ENCODE results near the gene ZNF142.

The ZNF142 gene

DNA sequence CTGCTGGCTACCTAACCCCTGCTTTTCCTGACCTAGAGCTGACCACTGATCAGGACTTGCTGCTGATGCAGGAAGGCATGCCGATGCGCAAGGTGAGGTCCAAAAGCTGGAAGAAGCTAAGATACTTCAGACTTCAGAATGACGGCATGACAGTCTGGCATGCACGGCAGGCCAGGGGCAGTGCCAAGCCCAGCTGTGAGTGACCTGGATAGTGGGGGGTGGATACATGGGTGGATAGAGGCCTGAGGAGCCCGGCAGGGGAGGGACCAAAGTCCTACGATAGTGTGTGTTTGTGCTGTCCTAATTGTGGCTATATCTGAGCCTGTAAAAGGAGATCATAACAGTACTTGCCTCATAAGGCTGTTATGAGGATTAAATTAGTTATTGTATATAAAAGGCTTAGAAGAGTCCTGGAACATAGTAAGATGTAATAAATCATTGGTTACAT, 43.5 kb downstream of the ZNF142 start:
- POLR2A ChIA-PET: interaction anchor here (0.6 kb wide), 2 partner anchors 9 to 21 kb away, joined by 3 to 5 read pairs; no protein-coding TSS in a partner anchor
- CTCF ChIA-PET: interaction anchor here (1.0 to 1.1 kb wide), 2 partner anchors 8 to 232 kb away, joined by 3 read pairs; partner anchors contain the start of gene PLCD4
- Histone ChIP-seq H3K27ac (ENCODE audit: extremely low read depth, low read depth, low read length) (no peak overlapping the region), H3K4me1 (ENCODE audit: control insufficient read depth, insufficient read depth, low read length) (no peaks in the 10 kb centered on the region), H3K9me3 (ENCODE audit: control insufficient read depth, insufficient read depth, low read depth, low read length) (no peaks in the 10 kb centered on the region), H3K36me3 (ENCODE audit: control insufficient read depth in 2 of 2, insufficient read depth in 1 of 2, low read length in 2 of 2) (no peaks in the 10 kb centered on the region), H3K4me3 (ENCODE audit: low read depth, low read length) (no peak overlapping the region)
- TF ChIP-seq, protein P1, sequence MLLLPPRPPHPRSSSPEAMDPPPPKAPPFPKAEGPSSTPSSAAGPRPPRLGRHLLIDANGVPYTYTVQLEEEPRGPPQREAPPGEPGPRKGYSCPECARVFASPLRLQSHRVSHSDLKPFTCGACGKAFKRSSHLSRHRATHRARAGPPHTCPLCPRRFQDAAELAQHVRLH (tag by site-specific recombination; IDR thresholded peaks at IDR 0.05): no peak

DNA sequence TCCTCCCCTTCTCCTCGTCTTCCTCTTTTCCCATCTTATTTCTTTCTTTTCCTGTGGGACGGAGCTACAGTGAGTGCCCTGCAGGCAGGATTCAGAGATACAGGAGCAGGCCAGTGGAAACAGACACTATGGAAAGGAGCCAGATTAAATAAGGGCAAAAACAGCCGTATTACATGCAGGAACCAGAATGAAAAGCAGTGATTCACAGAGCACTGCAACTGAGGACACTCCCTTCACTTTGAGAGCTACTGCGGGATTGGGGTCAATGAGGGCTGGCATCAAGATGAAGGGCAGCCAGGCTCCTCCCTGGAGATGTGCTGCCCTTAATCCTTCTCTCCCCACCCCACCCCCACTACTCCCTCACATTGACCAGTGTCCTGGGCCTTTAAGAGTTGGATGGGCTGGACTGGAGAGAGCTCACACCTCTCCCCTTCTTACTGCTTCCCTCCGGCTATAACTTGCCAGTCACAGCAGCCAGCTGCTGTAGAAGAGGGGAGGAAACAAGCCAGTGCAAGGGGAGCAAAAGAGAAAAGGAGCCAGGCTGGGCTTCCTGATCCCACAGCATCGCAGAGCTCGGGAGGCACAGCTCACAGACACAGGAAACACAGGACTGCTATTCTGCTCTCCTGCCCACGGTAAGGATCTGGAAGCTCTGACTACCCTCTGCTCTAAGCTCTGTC, 51.8 kb downstream of the ZNF142 start, which contains the start of gene PLCD4:
PLCD4 (plus strand) TSS at position 464 of the 680 bp plus-strand sequence. CDS start 7,841 bp downstream, outside the sequence.
- no peaks in the 10 kb centered on the region for H3K36me3 ChIP-seq (ENCODE audit: control insufficient read depth in 2 of 2, insufficient read depth in 1 of 2, low read length in 2 of 2)
- H3K27ac ChIP-seq (ENCODE audit: extremely low read depth, low read depth, low read length): no peak within 1 kb of the TSS
- TF ChIP-seq ZNF214 (tag by site-specific recombination; IDR thresholded peaks at IDR 0.05; ENCODE audit: borderline replicate concordance): no peak
- no peaks in the 10 kb centered on the region for H3K9me3 ChIP-seq (ENCODE audit: control insufficient read depth, insufficient read depth, low read depth, low read length)
- no peaks in the 10 kb centered on the region for H3K4me1 ChIP-seq (ENCODE audit: control insufficient read depth, insufficient read depth, low read length)
- ChIA-PET CTCF (interaction anchor here (0.6 to 1.3 kb wide), 8 partner anchors 9 to 690 kb away, joined by 3 to 5 read pairs (median 3); no protein-coding TSS in a partner anchor), POLR2A (interaction anchor here (0.6 to 1.2 kb wide), 3 partner anchors 9 to 64 kb away, joined by 3 to 5 read pairs (median 4); partner anchors contain the start of genes RNF25, STK36 and USP37)
- no peak within 1 kb of the TSS; the same call in 1 of the 2 replicates for H3K4me3 ChIP-seq (ENCODE audit: low read depth, low read length)

DNA sequence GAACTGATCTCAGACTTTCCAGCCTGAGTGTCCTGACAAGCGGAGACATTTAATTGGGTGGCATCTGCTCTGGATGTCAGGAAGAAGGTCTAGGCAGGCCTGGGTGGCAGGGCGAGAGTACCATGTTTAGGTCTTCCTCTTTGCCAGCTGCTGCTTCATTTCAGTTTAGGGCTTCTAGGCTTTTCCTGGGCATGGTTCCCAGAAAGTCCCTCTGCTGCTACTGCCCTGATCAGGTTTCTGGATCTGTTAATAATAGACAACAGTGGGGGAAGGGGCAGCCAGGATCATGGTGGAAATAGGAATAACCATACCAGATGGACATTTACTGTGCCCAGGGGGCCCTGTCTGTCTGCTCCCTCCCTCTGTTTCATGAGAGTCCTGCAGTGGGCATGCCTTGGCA, 54.0 kb downstream of the ZNF142 start:
- ChIA-PET POLR2A (no interaction called here), CTCF (no interaction called here)
- Histone ChIP-seq H3K27ac (ENCODE audit: extremely low read depth, low read depth, low read length) (no peak overlapping the region), H3K4me3 (ENCODE audit: low read depth, low read length) (no peak overlapping the region), H3K36me3 (ENCODE audit: control insufficient read depth in 2 of 2, insufficient read depth in 1 of 2, low read length in 2 of 2) (no peaks in the 10 kb centered on the region), H3K4me1 (ENCODE audit: control insufficient read depth, insufficient read depth, low read length) (no peaks in the 10 kb centered on the region), H3K9me3 (ENCODE audit: control insufficient read depth, insufficient read depth, low read depth, low read length) (no peaks in the 10 kb centered on the region)
- TF ChIP-seq ZNF248 (tag by site-specific recombination; IDR thresholded peaks at IDR 0.05) (no peak), ZNF23 (tag by site-specific recombination; IDR thresholded peaks at IDR 0.05; ENCODE audit: borderline replicate concordance) (no peak), MEIS1 (CRISPR knock-in tag; IDR thresholded peaks at IDR 0.05; ENCODE audit: borderline replicate concordance) (no peak)
